ENCODE measurements around the gene ATP13A1. TPM values are rescaled to one million over a fixed set of nuclear protein-coding genes. Genes with fewer than 3 reads are reported as not detected.
A peak's percentile ranks its signal among the peaks of the same experiment; 100 is the strongest.

Gene ATP13A1
- total RNA-seq, 4 donors from 2014 or later = 17.4 to 130 (median 56.9) TPM

DNA sequence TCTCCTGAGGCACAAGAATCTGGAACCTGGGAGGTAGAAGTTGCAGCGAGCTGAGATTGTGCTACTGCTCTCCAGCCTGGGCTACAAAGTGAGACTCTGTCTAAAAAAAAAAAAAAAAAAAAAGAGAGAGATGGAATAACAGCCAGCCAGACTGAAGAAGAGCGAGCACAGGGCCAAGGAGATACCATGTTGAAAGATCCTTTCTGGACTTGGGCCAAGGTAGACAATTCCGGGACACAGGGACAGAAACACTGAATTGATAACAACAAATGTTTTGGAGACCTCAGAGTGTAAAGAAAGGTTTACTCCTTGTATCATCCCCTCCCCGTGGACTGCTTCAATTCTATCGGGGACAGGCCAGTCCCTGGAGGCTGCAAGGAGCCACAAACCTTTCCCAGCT lies 40.1 kb downstream of the ATP13A1 start:
- H3K27ac ChIP-seq = no peak overlapping the region
- intact Hi-C loops (cut with DNase I; ENCODE audit: low total_unique reads) = no loop called here
- H3K4me3 ChIP-seq = no peak overlapping the region
- DNase-seq = no peak
- TF ChIP-seq, protein P1, sequence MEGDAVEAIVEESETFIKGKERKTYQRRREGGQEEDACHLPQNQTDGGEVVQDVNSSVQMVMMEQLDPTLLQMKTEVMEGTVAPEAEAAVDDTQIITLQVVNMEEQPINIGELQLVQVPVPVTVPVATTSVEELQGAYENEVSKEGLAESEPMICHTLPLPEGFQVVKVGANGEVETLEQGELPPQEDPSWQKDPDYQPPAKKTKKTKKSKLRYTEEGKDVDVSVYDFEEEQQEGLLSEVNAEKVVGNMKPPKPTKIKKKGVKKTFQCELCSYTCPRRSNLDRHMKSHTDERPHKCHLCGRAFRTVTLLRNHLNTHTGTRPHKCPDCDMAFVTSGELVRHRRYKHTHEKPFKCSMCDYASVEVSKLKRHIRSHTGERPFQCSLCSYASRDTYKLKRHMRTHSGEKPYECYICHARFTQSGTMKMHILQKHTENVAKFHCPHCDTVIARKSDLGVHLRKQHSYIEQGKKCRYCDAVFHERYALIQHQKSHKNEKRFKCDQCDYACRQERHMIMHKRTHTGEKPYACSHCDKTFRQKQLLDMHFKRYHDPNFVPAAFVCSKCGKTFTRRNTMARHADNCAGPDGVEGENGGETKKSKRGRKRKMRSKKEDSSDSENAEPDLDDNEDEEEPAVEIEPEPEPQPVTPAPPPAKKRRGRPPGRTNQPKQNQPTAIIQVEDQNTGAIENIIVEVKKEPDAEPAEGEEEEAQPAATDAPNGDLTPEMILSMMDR (IDR thresholded peaks at IDR 0.05) = no peak
- no peak for TF ChIP-seq POLR2A (IDR thresholded peaks at IDR 0.05)
- no peaks in the 10 kb centered on the region for H3K36me3 ChIP-seq
- H3K27me3 ChIP-seq = peaks cover 0 to 4% of the 10 kb centered on the region in 2 donors
- H3K4me1 ChIP-seq = peaks cover 0 to 6% of the 10 kb centered on the region in 2 donors
- H3K9me3 ChIP-seq = no peaks in the 10 kb centered on the region

GRCh38 chr19:19619849-19620210 lies 43.6 kb downstream of the ATP13A1 start:
- H3K4me3 ChIP-seq = no peak overlapping the region
- no peak for TF ChIP-seq POLR2A (IDR thresholded peaks at IDR 0.05)
- TF ChIP-seq, protein P1 (IDR thresholded peaks at IDR 0.05) = no peak
- intact Hi-C loops (cut with DNase I; ENCODE audit: low total_unique reads) = no loop called here
- no peak for DNase-seq
- H3K4me1 ChIP-seq = no peaks in the 10 kb centered on the region
- no peak overlapping the region for H3K27ac ChIP-seq
- H3K36me3 ChIP-seq = no peaks in the 10 kb centered on the region
- H3K27me3 ChIP-seq = no peaks in the 10 kb centered on the region
- H3K9me3 ChIP-seq = no peaks in the 10 kb centered on the region

DNA sequence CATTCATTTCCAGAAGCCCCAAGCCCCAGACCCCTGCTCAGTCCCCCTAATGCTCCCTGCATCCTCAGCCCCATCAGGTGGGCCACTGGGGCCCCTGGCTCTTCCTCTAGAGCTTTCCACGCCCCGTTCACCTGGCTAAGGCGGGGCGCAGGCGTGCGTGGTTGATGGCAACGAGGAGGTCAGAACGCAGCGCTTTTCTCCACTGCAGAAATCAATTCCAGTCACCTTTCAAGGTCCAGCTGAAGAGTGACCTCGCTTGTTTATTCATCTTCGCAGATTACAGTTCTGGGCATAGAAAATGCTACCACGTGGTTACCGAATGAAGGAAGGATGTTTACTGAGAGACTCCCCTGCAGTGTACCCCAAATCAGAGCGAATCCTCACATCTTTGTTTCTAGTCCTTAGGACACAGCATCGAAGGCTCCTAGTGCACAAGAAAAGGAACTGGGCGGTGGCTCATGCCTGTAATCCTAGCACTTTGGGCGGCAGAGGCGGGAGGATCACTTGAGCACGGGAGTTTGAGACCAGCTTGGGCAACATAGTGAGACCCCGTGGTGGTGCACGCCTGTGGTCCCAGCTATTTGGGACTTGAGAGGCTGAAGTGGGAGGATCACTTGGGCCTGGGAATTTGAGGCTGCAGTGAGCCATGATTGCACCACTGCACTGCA lies 44.2 kb downstream of the ATP13A1 start:
- no peaks in the 10 kb centered on the region for H3K36me3 ChIP-seq
- no peak for DNase-seq
- no peaks in the 10 kb centered on the region for H3K4me1 ChIP-seq
- no peaks in the 10 kb centered on the region for H3K9me3 ChIP-seq
- H3K27ac ChIP-seq = no peak overlapping the region
- peak overlapping the region in 1 of 2 donors; percentile 43 for H3K4me3 ChIP-seq
- no peak for TF ChIP-seq POLR2A (IDR thresholded peaks at IDR 0.05)
- TF ChIP-seq, protein P1 (IDR thresholded peaks at IDR 0.05) = no peak
- intact Hi-C loops (cut with DNase I; ENCODE audit: low total_unique reads) = no loop called here
- no peaks in the 10 kb centered on the region for H3K27me3 ChIP-seq

DNA sequence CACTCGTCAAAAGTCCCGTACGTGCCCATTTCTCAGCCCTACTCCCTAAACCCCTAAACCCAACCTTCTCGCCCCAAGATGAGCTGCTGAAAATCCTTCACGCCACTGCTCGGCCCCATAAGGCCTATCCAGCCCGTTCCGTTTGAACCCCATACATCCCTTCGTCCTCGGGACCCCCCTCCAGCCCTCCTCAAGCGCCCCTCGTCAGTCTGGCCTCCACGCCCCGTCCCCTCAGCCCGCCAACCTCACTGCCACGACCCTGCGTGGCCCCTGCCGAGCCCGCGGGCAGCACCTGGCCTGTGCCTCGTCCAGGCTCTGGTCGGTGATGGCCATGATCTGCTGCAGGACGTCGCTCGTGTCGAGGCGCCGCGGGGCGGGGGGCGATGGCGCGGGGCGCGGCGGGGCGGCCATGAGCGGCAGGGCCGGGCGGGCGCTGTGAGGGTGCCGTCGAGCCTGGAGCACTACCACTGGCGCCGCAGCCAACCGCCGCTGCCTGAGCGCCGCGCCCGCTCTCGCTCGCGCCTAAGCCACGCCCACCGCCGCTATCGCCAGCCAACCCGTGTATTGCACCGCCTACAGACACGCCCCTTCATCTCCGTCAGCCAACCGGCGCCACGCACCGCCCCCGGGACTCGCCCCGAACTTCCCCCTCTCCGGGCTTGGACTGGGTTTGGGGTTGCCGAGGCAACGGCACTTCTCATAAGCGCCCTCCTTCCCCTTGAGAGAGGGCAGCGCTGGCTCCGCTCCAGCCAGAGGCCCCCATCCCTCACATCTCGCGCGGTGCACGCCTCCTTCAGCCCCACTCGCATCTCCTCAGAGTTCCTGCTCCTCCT lies 45.0 kb downstream of the ATP13A1 start, which contains the start of gene PBX4:
Gene PBX4 (minus strand): TSS at position 469 of the 833 bp plus-strand sequence. CDS start 58 bp downstream, at position 411.
- H3K9me3 ChIP-seq = no peaks in the 10 kb centered on the region
- TF ChIP-seq POLR2A (IDR thresholded peaks at IDR 0.05) = peak in 1 of 2 donors; percentile 47
- TF ChIP-seq, protein P1 (IDR thresholded peaks at IDR 0.05) = no peak
- no peaks in the 10 kb centered on the region for H3K36me3 ChIP-seq
- H3K4me3 ChIP-seq = peak within 1 kb of the TSS; percentile 20 to 43
- intact Hi-C loops (cut with DNase I; ENCODE audit: low total_unique reads) = no loop called here
- no peaks in the 10 kb centered on the region for H3K4me1 ChIP-seq
- no peak within 1 kb of the TSS for H3K27ac ChIP-seq
- H3K27me3 ChIP-seq = no peaks in the 10 kb centered on the region
- DNase-seq = peak; percentile 76 to 77

GRCh38 chr19:19615086-19615485 lies 48.4 kb downstream of the ATP13A1 start:
- TF ChIP-seq, protein P1 (IDR thresholded peaks at IDR 0.05) = no peak
- no peak for TF ChIP-seq POLR2A (IDR thresholded peaks at IDR 0.05)
- DNase-seq = no peak
- intact Hi-C loops (cut with DNase I; ENCODE audit: low total_unique reads) = no loop called here
- no peak overlapping the region for H3K27ac ChIP-seq
- no peaks in the 10 kb centered on the region for H3K36me3 ChIP-seq
- H3K9me3 ChIP-seq = no peaks in the 10 kb centered on the region
- H3K4me1 ChIP-seq = no peaks in the 10 kb centered on the region
- no peaks in the 10 kb centered on the region for H3K27me3 ChIP-seq
- no peak overlapping the region for H3K4me3 ChIP-seq
